ENCODE measurements around the gene LMF1. TPM values are rescaled to one million over a fixed set of nuclear protein-coding genes. Genes with fewer than 3 reads are reported as not detected.

The LMF1 gene
- total and polyA plus RNA-seq, 2 of the 4 experiments (the other 2 are of a cell fraction) = 7.7 to 13.1 TPM

DNA sequence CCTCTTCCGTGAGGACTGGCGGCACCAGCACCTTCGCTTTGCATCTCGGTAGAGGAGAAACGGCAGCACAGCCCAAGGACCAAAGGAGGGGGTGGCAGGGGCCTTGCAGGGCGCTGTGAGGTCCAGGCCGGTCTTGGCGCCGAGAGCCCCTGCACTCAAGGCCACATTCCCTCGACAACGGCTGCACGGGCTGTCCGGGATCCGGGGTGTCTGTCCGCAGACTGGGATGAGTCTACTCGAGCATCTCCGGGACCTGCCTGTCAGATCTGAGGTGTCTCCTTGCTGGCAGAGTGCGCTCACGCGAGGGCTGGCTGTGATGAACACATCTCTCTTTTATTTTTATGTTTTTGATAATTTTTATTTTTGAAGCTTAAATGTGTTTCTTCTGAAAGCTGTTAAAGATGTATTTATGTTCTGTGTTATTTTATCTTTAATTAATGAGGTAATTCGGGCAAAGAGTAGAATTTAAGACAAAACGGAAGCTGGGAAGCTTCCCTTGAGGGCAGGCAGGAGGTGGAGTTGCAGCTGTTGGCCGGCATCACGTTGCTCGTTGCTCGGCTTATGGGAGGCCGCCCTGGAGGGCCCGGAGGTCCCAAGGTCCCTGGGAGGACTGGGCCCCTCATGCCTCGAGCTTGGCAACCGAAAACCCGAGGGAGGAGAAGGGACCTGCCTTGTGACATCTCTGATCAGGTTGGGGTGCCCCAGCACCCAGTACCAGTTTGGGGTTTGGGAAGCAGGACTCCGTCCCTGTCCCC is 15.0 kb upstream of the LMF1 start:
- Histone ChIP-seq H3K56ac (ENCODE audit: extremely low read depth, insufficient read depth, low read length) (no peak overlapping the region), H4K20me1 (ENCODE audit: insufficient read depth, low read length) (no peaks in the 10 kb centered on the region), H3K36me3 (ENCODE audit: control insufficient read depth, insufficient read depth, low read length) (no peaks in the 10 kb centered on the region), H2BK5ac (ENCODE audit: low read depth, low read length, poor library complexity, severe bottlenecking) (no peak overlapping the region), H3K27me3 (ENCODE audit: control insufficient read depth, insufficient read depth, low read length) (peaks cover 82% of the 10 kb centered on the region), H4K8ac (ENCODE audit: low read depth in 2 of 2, low read length in 2 of 2) (no peak overlapping the region), H3K23ac (ENCODE audit: low read depth, low read length) (no peak overlapping the region), H3K9ac (ENCODE audit: low read depth, low read length) (no peak overlapping the region), H3K27ac (ENCODE audit: insufficient read depth, low read length) (no peak overlapping the region), H2BK15ac (ENCODE audit: low read depth, low read length) (no peak overlapping the region), H3K9me3 (ENCODE audit: control insufficient read depth, insufficient read depth, low read length) (no peaks in the 10 kb centered on the region), H2AK5ac (ENCODE audit: low read depth, low read length) (no peak overlapping the region), H3K4me1 (ENCODE audit: control insufficient read depth, insufficient read depth, low read length) (no peaks in the 10 kb centered on the region), H2BK120ac (ENCODE audit: low read depth, low read length) (no peak overlapping the region), H4K91ac (ENCODE audit: insufficient read depth, low read depth, low read length) (no peak overlapping the region), H2AFZ (replicated peaks; ENCODE audit: low read length, poor library complexity) (no peak overlapping the region), H3K4ac (ENCODE audit: low read depth, low read length) (no peak overlapping the region), H3K14ac (replicated peaks; ENCODE audit: low read depth, low read length) (no peak overlapping the region), H2BK20ac (ENCODE audit: low read depth, low read length) (no peak overlapping the region), H4K5ac (ENCODE audit: low read depth, low read length) (no peak overlapping the region), H2AK9ac (replicated peaks; ENCODE audit: low read depth, low read length, poor library complexity) (no peak overlapping the region), H3K79me1 (ENCODE audit: low read depth in 1 of 2, low read length in 2 of 2) (no peaks in the 10 kb centered on the region), H3K4me3 (ENCODE audit: insufficient read depth, low read depth, low read length) (no peak overlapping the region), H3K4me2 (ENCODE audit: low read depth, low read length) (no peak overlapping the region), H3K18ac (ENCODE audit: low read depth, low read length) (no peak overlapping the region), H3K9me1 (ENCODE audit: insufficient read depth, low read length) (no peaks in the 10 kb centered on the region)
- TF ChIP-seq BHLHE40 (IDR thresholded peaks at IDR 0.05; ENCODE audit: low read depth, low read length) (no peak), SMC3 (IDR thresholded peaks at IDR 0.05; ENCODE audit: low read depth, low read length) (no peak), MAZ (IDR thresholded peaks at IDR 0.05; ENCODE audit: borderline replicate concordance, low read depth, low read length) (no peak), MAFK (IDR thresholded peaks at IDR 0.05; ENCODE audit: low read depth, low read length) (no peak), MXI1 (IDR thresholded peaks at IDR 0.05; ENCODE audit: borderline replicate concordance, low read depth, low read length) (no peak), CHD1 (IDR thresholded peaks at IDR 0.05; ENCODE audit: low read depth, low read length) (no peak), RAD21 (IDR thresholded peaks at IDR 0.05; ENCODE audit: low read length) (no peak), CEBPB (IDR thresholded peaks at IDR 0.05; ENCODE audit: low read depth, low read length) (no peak), POLR2A (IDR thresholded peaks at IDR 0.05; ENCODE audit: low read depth, low read length) (no peak), ELK1 (IDR thresholded peaks at IDR 0.05; ENCODE audit: borderline replicate concordance, low read depth, low read length) (no peak), RCOR1 (IDR thresholded peaks at IDR 0.05; ENCODE audit: insufficient replicate concordance, low read length) (no peak), NFE2L2 (IDR thresholded peaks at IDR 0.05; ENCODE audit: low read depth, low read length) (no peak), FOS (IDR thresholded peaks at IDR 0.05; ENCODE audit: low read depth, low read length) (no peak)
- TF ChIP-seq, protein P1, sequence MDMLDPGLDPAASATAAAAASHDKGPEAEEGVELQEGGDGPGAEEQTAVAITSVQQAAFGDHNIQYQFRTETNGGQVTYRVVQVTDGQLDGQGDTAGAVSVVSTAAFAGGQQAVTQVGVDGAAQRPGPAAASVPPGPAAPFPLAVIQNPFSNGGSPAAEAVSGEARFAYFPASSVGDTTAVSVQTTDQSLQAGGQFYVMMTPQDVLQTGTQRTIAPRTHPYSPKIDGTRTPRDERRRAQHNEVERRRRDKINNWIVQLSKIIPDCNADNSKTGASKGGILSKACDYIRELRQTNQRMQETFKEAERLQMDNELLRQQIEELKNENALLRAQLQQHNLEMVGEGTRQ (IDR thresholded peaks at IDR 0.05; ENCODE audit: low read depth, low read length) = no peak
- TF ChIP-seq, protein P2, sequence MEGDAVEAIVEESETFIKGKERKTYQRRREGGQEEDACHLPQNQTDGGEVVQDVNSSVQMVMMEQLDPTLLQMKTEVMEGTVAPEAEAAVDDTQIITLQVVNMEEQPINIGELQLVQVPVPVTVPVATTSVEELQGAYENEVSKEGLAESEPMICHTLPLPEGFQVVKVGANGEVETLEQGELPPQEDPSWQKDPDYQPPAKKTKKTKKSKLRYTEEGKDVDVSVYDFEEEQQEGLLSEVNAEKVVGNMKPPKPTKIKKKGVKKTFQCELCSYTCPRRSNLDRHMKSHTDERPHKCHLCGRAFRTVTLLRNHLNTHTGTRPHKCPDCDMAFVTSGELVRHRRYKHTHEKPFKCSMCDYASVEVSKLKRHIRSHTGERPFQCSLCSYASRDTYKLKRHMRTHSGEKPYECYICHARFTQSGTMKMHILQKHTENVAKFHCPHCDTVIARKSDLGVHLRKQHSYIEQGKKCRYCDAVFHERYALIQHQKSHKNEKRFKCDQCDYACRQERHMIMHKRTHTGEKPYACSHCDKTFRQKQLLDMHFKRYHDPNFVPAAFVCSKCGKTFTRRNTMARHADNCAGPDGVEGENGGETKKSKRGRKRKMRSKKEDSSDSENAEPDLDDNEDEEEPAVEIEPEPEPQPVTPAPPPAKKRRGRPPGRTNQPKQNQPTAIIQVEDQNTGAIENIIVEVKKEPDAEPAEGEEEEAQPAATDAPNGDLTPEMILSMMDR (conservative IDR thresholded peaks at IDR 0.05; ENCODE audit: low read depth, low read length) = no peak
- ATAC-seq (ENCODE audit: low read depth) = no peak
- ChIA-PET POLR2A (ENCODE audit: unreplicated experiment) (no interaction called here), CTCF (no interaction called here)
- 59% methylated on average over 13 of the region's 32 CpGs; no CpG with 5 or more reads in 1 of the 2 experiments for WGBS, 2 experiments (ENCODE audit: extremely low coverage in 2 of 2, insufficient read length in 1 of 2)
- dilution Hi-C loops (cut with HindIII; ENCODE audit: low sequenced_read_pairs, unreplicated experiment) = no loop called here
- no TSS peak for BruUV-seq (replicated peaks)
- no peak for DNase-seq
- in situ Hi-C loops (cut with MboI; ENCODE audit: low sequenced_read_pairs) = no loop called here
- intact Hi-C loops (cut with micrococcal nuclease) = no loop called here
